ENCODE measurements around the gene APBB1IP. TPM values are rescaled to one million over a fixed set of nuclear protein-coding genes. Genes with fewer than 3 reads are reported as not detected.
A peak's percentile ranks its signal among the peaks of the same experiment; 100 is the strongest.
"Not testable (repeated sequence)": the region's sequence is repeated elsewhere in the genome, so short reads cannot be mapped to it uniquely, and the experiment has no call there.

APBB1IP gene
- total RNA-seq, 4 donors from 2014 or later: 3.3 to 32.2 (median 4.9) TPM

GRCh38 chr10:26486990-26487850 is 49.1 kb downstream of the APBB1IP start:
- Histone ChIP-seq H3K27me3 (no peaks in the 10 kb centered on the region), H3K27ac (peak overlapping the region; percentile 49 to 82 (median 54)), H3K36me3 (no peaks in the 10 kb centered on the region), H3K4me1 (peaks cover 0 to 29% (median 2%) of the 10 kb centered on the region in 4 donors), H3K9me3 (no peaks in the 10 kb centered on the region), H3K4me3 (no peak overlapping the region)
- TF ChIP-seq, protein P1, sequence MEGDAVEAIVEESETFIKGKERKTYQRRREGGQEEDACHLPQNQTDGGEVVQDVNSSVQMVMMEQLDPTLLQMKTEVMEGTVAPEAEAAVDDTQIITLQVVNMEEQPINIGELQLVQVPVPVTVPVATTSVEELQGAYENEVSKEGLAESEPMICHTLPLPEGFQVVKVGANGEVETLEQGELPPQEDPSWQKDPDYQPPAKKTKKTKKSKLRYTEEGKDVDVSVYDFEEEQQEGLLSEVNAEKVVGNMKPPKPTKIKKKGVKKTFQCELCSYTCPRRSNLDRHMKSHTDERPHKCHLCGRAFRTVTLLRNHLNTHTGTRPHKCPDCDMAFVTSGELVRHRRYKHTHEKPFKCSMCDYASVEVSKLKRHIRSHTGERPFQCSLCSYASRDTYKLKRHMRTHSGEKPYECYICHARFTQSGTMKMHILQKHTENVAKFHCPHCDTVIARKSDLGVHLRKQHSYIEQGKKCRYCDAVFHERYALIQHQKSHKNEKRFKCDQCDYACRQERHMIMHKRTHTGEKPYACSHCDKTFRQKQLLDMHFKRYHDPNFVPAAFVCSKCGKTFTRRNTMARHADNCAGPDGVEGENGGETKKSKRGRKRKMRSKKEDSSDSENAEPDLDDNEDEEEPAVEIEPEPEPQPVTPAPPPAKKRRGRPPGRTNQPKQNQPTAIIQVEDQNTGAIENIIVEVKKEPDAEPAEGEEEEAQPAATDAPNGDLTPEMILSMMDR (IDR thresholded peaks at IDR 0.05): no peak
- TF ChIP-seq POLR2A (IDR thresholded peaks at IDR 0.05): no peak
- peak in 2 of 3 donors; percentile 41 to 65 for DNase-seq

- Histone ChIP-seq H3K27me3 (no peaks in the 10 kb centered on the region), H3K4me3 (no peak overlapping the region), H3K36me3 (no peaks in the 10 kb centered on the region), H3K9me3 (no peaks in the 10 kb centered on the region), H3K4me1 (peaks cover 0 to 29% (median under 1%) of the 10 kb centered on the region in 4 donors), H3K27ac (peak overlapping the region in 1 of 4 donors; percentile 27)
- DNase-seq: no peak
- no peak for TF ChIP-seq POLR2A (IDR thresholded peaks at IDR 0.05)
- TF ChIP-seq, protein P1 (IDR thresholded peaks at IDR 0.05): no peak
Observed at GRCh38 chr10:26488344-26488743, 50.2 kb downstream of the APBB1IP start.

DNA sequence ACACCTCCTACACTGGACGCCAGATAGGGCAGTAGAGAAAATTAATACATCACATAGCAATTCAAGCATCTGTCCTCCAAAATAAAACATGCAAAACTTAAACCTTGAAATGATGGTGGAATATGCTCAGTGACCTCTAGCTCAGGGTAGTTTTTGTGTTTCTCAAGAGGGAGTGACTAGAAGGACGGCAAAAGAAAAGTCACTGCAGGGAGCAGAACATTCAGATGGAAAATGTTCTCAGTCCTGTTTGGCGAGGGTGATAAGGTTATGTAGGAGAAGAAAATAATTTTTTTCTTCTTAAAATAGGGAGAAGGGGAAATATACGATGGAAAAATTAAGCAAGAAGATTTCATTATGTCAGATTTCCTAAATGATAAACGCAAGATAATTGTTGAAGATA is 50.9 kb downstream of the APBB1IP start:
- TF ChIP-seq POLR2A (IDR thresholded peaks at IDR 0.05): no peak
- TF ChIP-seq, protein P1 (IDR thresholded peaks at IDR 0.05): no peak
- Histone ChIP-seq H3K4me3 (no peak overlapping the region), H3K36me3 (no peaks in the 10 kb centered on the region), H3K4me1 (peaks cover 0 to 24% (median 0%) of the 10 kb centered on the region in 4 donors), H3K9me3 (no peaks in the 10 kb centered on the region), H3K27me3 (no peaks in the 10 kb centered on the region), H3K27ac (no peak overlapping the region)
- no peak for DNase-seq

- H3K4me1 ChIP-seq: peaks cover 0 to 21% (median 0%) of the 10 kb centered on the region in 4 donors
- H3K27ac ChIP-seq, H3K9me3 ChIP-seq, DNase-seq, H3K36me3 ChIP-seq, H3K27me3 ChIP-seq, H3K4me3 ChIP-seq: not testable (repeated sequence)
Observed at GRCh38 chr10:26490367-26490766, 52.2 kb downstream of the APBB1IP start.

DNA sequence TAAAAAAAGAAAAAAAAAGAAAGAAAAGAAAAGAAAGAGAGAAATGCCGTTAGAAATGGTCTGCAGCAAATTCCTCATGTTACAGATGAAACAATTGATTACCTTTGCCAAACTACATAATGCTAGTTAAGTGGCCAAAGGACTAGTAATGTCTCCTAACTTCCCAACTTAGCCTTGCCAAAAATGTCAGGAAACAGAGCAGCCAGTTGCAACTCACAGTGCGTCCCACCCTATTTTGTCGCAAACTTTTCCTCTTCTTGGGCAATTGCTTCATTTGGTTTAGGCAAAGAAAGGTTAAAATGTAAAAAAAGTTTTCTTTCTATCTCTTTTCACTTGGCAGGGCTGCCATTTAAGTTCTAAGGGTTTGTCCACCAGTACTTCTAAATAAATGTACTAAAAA is 53.1 kb downstream of the APBB1IP start:
- no peaks in the 10 kb centered on the region for H3K27me3 ChIP-seq
- H3K4me3 ChIP-seq: no peak overlapping the region
- no peaks in the 10 kb centered on the region for H3K36me3 ChIP-seq
- TF ChIP-seq POLR2A (IDR thresholded peaks at IDR 0.05): no peak
- TF ChIP-seq, protein P1 (IDR thresholded peaks at IDR 0.05): no peak
- peaks cover 0 to 17% (median 0%) of the 10 kb centered on the region in 4 donors for H3K4me1 ChIP-seq
- no peak overlapping the region for H3K27ac ChIP-seq
- no peak for DNase-seq
- no peaks in the 10 kb centered on the region for H3K9me3 ChIP-seq

DNA sequence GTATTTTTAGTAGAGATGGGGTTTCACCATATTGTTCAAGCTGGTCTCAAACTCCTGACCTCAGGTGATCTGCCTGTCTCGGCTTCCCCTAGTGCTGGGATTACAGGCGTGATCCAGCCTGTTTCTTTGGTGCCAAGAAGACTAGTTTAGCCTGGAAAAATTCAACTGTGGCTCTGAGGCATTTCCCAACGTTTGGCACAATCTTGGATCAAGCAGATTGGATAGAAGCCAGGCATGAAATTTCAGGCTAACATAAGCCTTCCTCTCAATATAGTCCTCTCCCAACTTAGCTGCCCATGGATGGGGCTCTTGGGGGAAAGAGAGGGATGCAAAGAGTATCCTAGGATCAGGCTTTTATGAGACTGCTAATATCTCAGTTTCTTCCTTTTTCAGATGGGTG is 53.8 kb downstream of the APBB1IP start:
- Histone ChIP-seq H3K36me3 (no peaks in the 10 kb centered on the region), H3K4me3 (no peak overlapping the region), H3K27ac (no peak overlapping the region), H3K9me3 (no peaks in the 10 kb centered on the region), H3K4me1 (peaks cover 0 to 12% (median 0%) of the 10 kb centered on the region in 4 donors), H3K27me3 (no peaks in the 10 kb centered on the region)
- TF ChIP-seq, protein P1 (IDR thresholded peaks at IDR 0.05): no peak
- DNase-seq: no peak

DNA sequence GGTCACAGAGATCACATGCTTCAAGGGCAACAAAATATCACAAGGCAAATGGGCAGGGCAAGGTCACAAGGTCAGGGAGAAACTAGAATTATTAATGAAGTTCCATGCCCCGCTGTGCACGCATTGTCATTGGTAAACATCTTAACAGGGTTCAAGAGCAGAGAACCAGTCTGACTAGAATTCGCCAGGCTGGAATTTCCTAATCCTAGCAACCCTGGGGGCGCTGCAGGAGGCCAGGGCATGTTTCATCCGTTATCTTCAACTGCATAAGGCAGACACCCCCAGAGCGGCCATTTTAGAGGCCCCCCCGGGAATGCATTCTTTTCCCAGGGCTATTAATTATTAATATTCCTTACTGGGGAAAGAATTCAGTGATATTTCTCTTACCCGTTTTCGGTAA is 54.6 kb downstream of the APBB1IP start:
- not testable (repeated sequence) for H3K4me1 ChIP-seq, H3K27me3 ChIP-seq, H3K36me3 ChIP-seq, H3K4me3 ChIP-seq, H3K27ac ChIP-seq, H3K9me3 ChIP-seq, DNase-seq
